IMR-90 (cell line): ENCODE data around the gene KCNK17. TPM values are rescaled to one million over a fixed set of nuclear protein-coding genes. Genes with fewer than 3 reads are reported as not detected.

Source experiments
- ATAC-seq: fragments of 200-7000 bp; cut with Tn5 transposase; 2 replicates; pipeline ENCODE4 v1.9.1; 2020; ENCODE audit warnings: low read depth, mild to moderate bottlenecking, moderate library complexity
- BruUV-seq: library from RNA; stranded (reverse); fragments of 400-500 nt; replicated peaks from 2 replicates; lab custom pipeline; 2021; lab: Mats Ljungman, UMichigan
- CTCF ChIA-PET: fragments of 300-600 bp; formaldehyde crosslinking; extraction: SDS; loops from one replicate; lab custom pipeline; 2021; ENCODE audit warnings: antibody characterized with exemption; lab: Yijun Ruan, JAX
- POLR2A ChIA-PET: fragments of 300-600 bp; sonication (Branson Sonifier 250); formaldehyde crosslinking; loops from one replicate; lab custom pipeline; 2022; ENCODE audit warnings: antibody characterized with exemption; ENCODE audit not compliant: unreplicated experiment; lab: Charles Lee
- DNase-seq: peaks from one replicate; pipeline ENCODE4 v3.0.0; 2013
- H2AFZ ChIP-seq: replicated peaks from 2 replicates; pipeline ENCODE3; 2013; ENCODE audit warnings: low read length, mild to moderate bottlenecking; ENCODE audit not compliant: poor library complexity
- H2AK5ac ChIP-seq: 2 replicates; pipeline ENCODE4 v1.6.1; 2013; ENCODE audit warnings: low read depth, low read length, inconsistent platforms
- H2AK9ac ChIP-seq: replicated peaks from 2 replicates; pipeline ENCODE3; 2013; ENCODE audit warnings: mild to moderate bottlenecking, low read depth, low read length, moderate library complexity; ENCODE audit not compliant: poor library complexity
- H2BK120ac ChIP-seq: 2 replicates; pipeline ENCODE4 v1.6.1; 2013; ENCODE audit warnings: low read depth, low read length, inconsistent platforms
- H2BK15ac ChIP-seq: 3 replicates; pipeline ENCODE4 v1.6.1; 2013; ENCODE audit warnings: low read depth, low read length, inconsistent platforms
- H2BK20ac ChIP-seq: 2 replicates; pipeline ENCODE4 v1.6.1; 2013; ENCODE audit warnings: low read depth, mild to moderate bottlenecking, inconsistent platforms, low read length, moderate library complexity
- H2BK5ac ChIP-seq: 2 replicates; pipeline ENCODE4 v1.6.1; 2013; ENCODE audit warnings: mild to moderate bottlenecking, low read depth, low read length, inconsistent platforms; ENCODE audit not compliant: poor library complexity, severe bottlenecking
- H3K14ac ChIP-seq: replicated peaks from 2 replicates; pipeline ENCODE4 v1.6.1; 2013; ENCODE audit warnings: low read depth, low read length, inconsistent platforms
- H3K18ac ChIP-seq: 2 replicates; pipeline ENCODE4 v1.6.1; 2013; ENCODE audit warnings: low read depth, low read length, control low read depth
- H3K23ac ChIP-seq: 2 replicates; pipeline ENCODE4 v1.6.1; 2013; ENCODE audit warnings: low read depth, low read length, inconsistent platforms
- H3K27ac ChIP-seq: 2 replicates; pipeline ENCODE4 v1.5.1; 2013; ENCODE audit warnings: mild to moderate bottlenecking, control low read depth, low read length; ENCODE audit not compliant: insufficient read depth
- H3K27me3 ChIP-seq: 2 replicates; pipeline ENCODE4 v1.6.1; 2013; ENCODE audit warnings: low read length; ENCODE audit not compliant: control insufficient read depth, insufficient read depth
- H3K36me3 ChIP-seq: 2 replicates; pipeline ENCODE4 v1.6.1; 2013; ENCODE audit warnings: low read length, mixed read lengths; ENCODE audit not compliant: control insufficient read depth, insufficient read depth
- H3K4ac ChIP-seq: 2 replicates; pipeline ENCODE4 v1.6.1; 2013; ENCODE audit warnings: low read depth, low read length, inconsistent platforms
- H3K4me1 ChIP-seq: 2 replicates; pipeline ENCODE4 v1.6.1; 2013; ENCODE audit warnings: low read length, mixed read lengths; ENCODE audit not compliant: control insufficient read depth, insufficient read depth
- H3K4me2 ChIP-seq: 2 replicates; pipeline ENCODE4 v1.6.1; 2013; ENCODE audit warnings: low read depth, mild to moderate bottlenecking, control low read depth, low read length, moderate library complexity
- H3K4me3 ChIP-seq: 2 replicates; pipeline ENCODE4 v1.5.1; 2013; ENCODE audit warnings: low read depth, mild to moderate bottlenecking, control low read depth, low read length, moderate library complexity; ENCODE audit not compliant: insufficient read depth
- H3K56ac ChIP-seq: 2 replicates; pipeline ENCODE4 v1.6.1; 2013; ENCODE audit warnings: low read length, inconsistent platforms; ENCODE audit not compliant: insufficient read depth; ENCODE audit errors: extremely low read depth
- H3K79me1 ChIP-seq, 2 experiments: 2 replicates each; pipeline ENCODE4 v1.6.1; 2013; ENCODE audit warnings: low read length in 2 of 2, inconsistent platforms in 1 of 2, low read depth in 1 of 2
- H3K9ac ChIP-seq: 2 replicates; pipeline ENCODE4 v1.6.1; 2013; ENCODE audit warnings: low read depth, low read length, control low read depth
- H3K9me1 ChIP-seq: 2 replicates; pipeline ENCODE4 v1.6.1; 2013; ENCODE audit warnings: low read length, inconsistent platforms; ENCODE audit not compliant: insufficient read depth
- H3K9me3 ChIP-seq: 2 replicates; pipeline ENCODE4 v1.6.1; 2013; ENCODE audit warnings: low read length; ENCODE audit not compliant: control insufficient read depth, insufficient read depth
- H4K20me1 ChIP-seq: 2 replicates; pipeline ENCODE4 v1.6.1; 2013; ENCODE audit warnings: low read length, inconsistent platforms; ENCODE audit not compliant: insufficient read depth
- H4K5ac ChIP-seq: 2 replicates; pipeline ENCODE4 v1.6.1; 2013; ENCODE audit warnings: mild to moderate bottlenecking, low read depth, low read length, control low read depth
- H4K8ac ChIP-seq, 2 experiments: 2 replicates each; pipeline ENCODE4 v1.6.1; 2013; ENCODE audit warnings: low read depth in 2 of 2, low read length in 2 of 2, control low read depth in 1 of 2, inconsistent platforms in 1 of 2
- H4K91ac ChIP-seq: 2 replicates; pipeline ENCODE4 v1.6.1; 2013; ENCODE audit warnings: low read depth, low read length, inconsistent platforms; ENCODE audit not compliant: insufficient read depth
- CTCF ChIP-seq: conservative IDR thresholded peaks from 2 replicates; pipeline ENCODE4 v1.5.1; 2012; ENCODE audit warnings: mild to moderate bottlenecking, low read depth, low read length, improper control_type of control experiment
- ELK1 ChIP-seq: fragments of 150-350 bp; IDR thresholded peaks from 2 replicates; pipeline ENCODE4 v1.6.1; 2016; ENCODE audit warnings: low read depth, mild to moderate bottlenecking, low read length, moderate library complexity, borderline replicate concordance
- RAD21 ChIP-seq: IDR thresholded peaks from 2 replicates; pipeline ENCODE4 v1.6.1; 2012; ENCODE audit warnings: low read length, improper control_type of control experiment
- SMC3 ChIP-seq: fragments of 150-350 bp; IDR thresholded peaks from 2 replicates; pipeline ENCODE4 v1.6.1; 2016; ENCODE audit warnings: low read depth, mild to moderate bottlenecking, antibody characterized with exemption, low read length, moderate library complexity
- WGBS, 2 experiments: methylation state at CpG; one replicate each; pipeline versions ENCODE4 v1.1.5 to v1.1.7; 2013; ENCODE audit warnings: missing lambda C conversion rate in 2 of 2; ENCODE audit not compliant: insufficient read length in 1 of 2; ENCODE audit errors: extremely low coverage in 2 of 2; 5-methylcytosine and 5-hydroxymethylcytosine counted together
- dilution Hi-C: fragments of 300-500 bp; cut with HindIII; formaldehyde crosslinking; loops from one replicate; pipeline ENCODE4 v1.14.3; 2018; ENCODE audit warnings: low sequenced_read_pairs; ENCODE audit not compliant: unreplicated experiment
- in situ Hi-C: fragments of 300-500 bp; cut with MboI; formaldehyde crosslinking; loops from 3 replicates; pipeline ENCODE4 v1.14.3; 2019; ENCODE audit warnings: low sequenced_read_pairs, inconsistent platforms, mixed read lengths
- intact Hi-C: fragments of 100-400 bp; cut with micrococcal nuclease; formaldehyde crosslinking; loops from 2 replicates; pipeline ENCODE4 v1.10.0; 2022
- polyA plus RNA-seq, 3 experiments: library from polyadenylated mRNA; depleted of rRNA; stranded (reverse); fragments of >200 nt; gene quantifications; 2 replicates each; pipeline ENCODE4 v1.2.3, GENCODE V29; 2012; ENCODE audit warnings: low replicate concordance in 1 of 3
- total RNA-seq: library from RNA; depleted of rRNA; stranded (reverse); fragments of >200 nt; gene quantifications from 2 replicates; pipeline ENCODE4 v1.2.3, GENCODE V29; 2012

Gene KCNK17
- total and polyA plus RNA-seq, 2 of the 4 experiments (the other 2 are of a cell fraction): not detected

DNA sequence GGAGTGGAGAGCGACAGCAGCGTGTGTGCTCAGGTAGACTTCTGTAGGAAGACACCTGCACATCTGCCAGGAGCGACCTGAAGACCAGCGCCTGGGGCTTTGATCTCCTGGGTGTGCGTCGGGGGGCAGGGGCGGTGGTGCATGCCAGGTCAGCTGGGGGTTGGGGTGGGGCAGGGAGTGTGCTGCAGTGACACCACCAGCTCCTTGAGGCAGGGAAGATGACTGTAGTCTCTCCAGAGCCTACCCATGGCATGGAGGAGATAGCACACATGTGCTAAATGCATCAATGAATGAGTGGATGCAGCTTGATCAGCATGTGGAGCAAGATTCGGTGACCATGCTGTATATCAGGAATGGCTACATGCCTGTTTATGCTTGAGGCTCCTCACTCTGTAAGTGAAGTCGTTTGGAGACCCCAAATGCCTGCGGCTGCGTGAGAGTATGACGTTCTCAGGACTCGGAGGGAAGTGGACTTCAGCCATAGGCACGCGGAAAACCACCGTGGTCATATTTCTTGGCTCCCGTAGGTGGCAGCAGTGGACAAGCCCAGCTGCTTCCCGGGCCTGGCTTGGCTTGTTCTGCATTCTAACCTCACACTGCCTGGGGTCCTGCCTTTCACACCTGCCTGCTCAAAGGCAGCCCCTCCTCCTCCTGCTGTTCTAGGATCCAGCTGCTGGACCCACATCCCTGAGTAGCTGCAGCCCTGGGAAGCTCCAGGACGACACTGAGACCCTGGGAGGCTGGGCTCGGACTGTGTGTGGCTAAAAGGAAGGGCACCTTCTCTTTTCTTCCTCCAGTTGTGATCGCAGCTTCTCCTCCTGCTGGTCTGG lies 47.7 kb upstream of the KCNK17 start:
- dilution Hi-C loops: no loop called here
- Histone ChIP-seq H3K4ac (no peak overlapping the region), H3K18ac (no peak overlapping the region), H3K36me3 (no peaks in the 10 kb centered on the region), H3K9me3 (no peaks in the 10 kb centered on the region), H4K5ac (no peak overlapping the region), H2BK120ac (no peak overlapping the region), H3K27me3 (no peaks in the 10 kb centered on the region), H4K91ac (no peak overlapping the region), H2BK20ac (no peak overlapping the region), H3K4me3 (no peak overlapping the region), H2AK5ac (no peak overlapping the region), H3K79me1 (no peaks in the 10 kb centered on the region), H2AFZ (peak overlapping the region; percentile 86), H2AK9ac (peak overlapping the region; percentile 70), H4K8ac (no peak overlapping the region), H2BK15ac (no peak overlapping the region), H3K27ac (no peak overlapping the region), H3K56ac (no peak overlapping the region), H3K23ac (no peak overlapping the region), H3K9me1 (no peaks in the 10 kb centered on the region), H3K4me1 (no peaks in the 10 kb centered on the region; the same call in 1 of the 2 replicates), H3K14ac (no peak overlapping the region), H4K20me1 (no peaks in the 10 kb centered on the region), H2BK5ac (no peak overlapping the region), H3K9ac (no peak overlapping the region), H3K4me2 (peak overlapping the region; percentile 49; the same call in 1 of the 2 replicates)
- ChIA-PET CTCF (interaction anchor here (1.1 to 1.4 kb wide), 3 partner anchors 9 to 531 kb away, joined by 3 to 5 read pairs (median 3); no protein-coding TSS in a partner anchor), POLR2A (no interaction called here)
- BruUV-seq: no TSS peak
- intact Hi-C loops: loop anchor here (1.0 to 2.0 kb wide), 3 partner anchors 530 to 947 kb away; no protein-coding TSS in a partner anchor
- ATAC-seq (peak; percentile 98), DNase-seq (peak; percentile 58)
- 40% methylated on average over 7 of the region's 21 CpGs; no CpG with 5 or more reads in 1 of the 2 experiments for WGBS, 2 experiments
- in situ Hi-C loops: loop anchor here (10.0 to 25.0 kb wide), 3 partner anchors 523 to 1675 kb away; partner anchors contain the start of genes TSPO2 and UNC5CL
- TF ChIP-seq CTCF (peak; percentile 75), SMC3 (peak; percentile 58), RAD21 (peak; percentile 87), ELK1 (no peak)
